Measurements from ENCODE around the gene MARS1.

Gene MARS1

DNA sequence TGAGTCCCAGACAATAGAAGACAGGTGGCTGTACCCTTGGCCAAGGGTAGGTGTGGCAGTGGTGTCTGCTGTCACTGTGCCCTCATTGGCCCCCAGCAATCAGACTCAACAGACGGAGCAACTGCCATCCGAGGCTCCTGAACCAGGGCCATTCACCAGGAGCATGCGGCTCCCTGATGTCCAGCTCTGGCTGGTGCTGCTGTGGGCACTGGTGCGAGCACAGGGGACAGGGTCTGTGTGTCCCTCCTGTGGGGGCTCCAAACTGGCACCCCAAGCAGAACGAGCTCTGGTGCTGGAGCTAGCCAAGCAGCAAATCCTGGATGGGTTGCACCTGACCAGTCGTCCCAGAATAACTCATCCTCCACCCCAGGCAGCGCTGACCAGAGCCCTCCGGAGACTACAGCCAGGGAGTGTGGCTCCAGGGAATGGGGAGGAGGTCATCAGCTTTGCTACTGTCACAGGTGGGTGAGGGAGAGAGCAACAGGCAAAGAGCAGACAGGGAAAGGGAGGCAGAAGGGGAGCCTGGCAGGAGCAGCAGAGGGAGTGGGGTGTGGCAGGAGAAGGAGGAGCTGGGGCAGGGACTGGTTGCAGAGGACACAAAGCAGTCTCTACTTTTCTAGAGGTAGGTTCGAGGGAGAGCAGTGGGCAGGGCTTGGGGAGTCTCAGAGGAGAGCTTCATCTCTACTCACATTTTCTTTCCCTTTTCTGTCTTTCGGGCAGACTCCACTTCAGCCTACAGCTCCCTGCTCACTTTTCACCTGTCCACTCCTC, 32.3 kb upstream of the MARS1 start:
- Histone ChIP-seq H3K9ac (ENCODE audit: insufficient read length) (peak overlapping the region; percentile 51), H3K27ac (no peak overlapping the region), H3K9me3 (ENCODE audit: low read depth, low read length) (no peaks in the 10 kb centered on the region), H3K36me3 (ENCODE audit: insufficient read depth, low read length) (no peaks in the 10 kb centered on the region), H3K4me3 (no peak overlapping the region)
- no peak for TF ChIP-seq EZH2 (IDR thresholded peaks at IDR 0.05)
- TF ChIP-seq POLR2AphosphoS5 (IDR thresholded peaks at IDR 0.05; ENCODE audit: borderline replicate concordance, low read depth, low read length): no peak
- no peak for TF ChIP-seq FOXP2 (optimal IDR thresholded peaks at IDR 0.05; ENCODE audit: control extremely low read depth, extremely low read length, insufficient read depth)
- DNase-seq (ENCODE audit: low read depth, low spot score): no peak

DNA sequence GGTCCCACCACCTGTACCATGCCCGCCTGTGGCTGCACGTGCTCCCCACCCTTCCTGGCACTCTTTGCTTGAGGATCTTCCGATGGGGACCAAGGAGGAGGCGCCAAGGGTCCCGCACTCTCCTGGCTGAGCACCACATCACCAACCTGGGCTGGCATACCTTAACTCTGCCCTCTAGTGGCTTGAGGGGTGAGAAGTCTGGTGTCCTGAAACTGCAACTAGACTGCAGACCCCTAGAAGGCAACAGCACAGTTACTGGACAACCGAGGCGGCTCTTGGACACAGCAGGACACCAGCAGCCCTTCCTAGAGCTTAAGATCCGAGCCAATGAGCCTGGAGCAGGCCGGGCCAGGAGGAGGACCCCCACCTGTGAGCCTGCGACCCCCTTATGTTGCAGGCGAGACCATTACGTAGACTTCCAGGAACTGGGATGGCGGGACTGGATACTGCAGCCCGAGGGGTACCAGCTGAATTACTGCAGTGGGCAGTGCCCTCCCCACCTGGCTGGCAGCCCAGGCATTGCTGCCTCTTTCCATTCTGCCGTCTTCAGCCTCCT, 31.6 kb upstream of the MARS1 start:
- no peaks in the 10 kb centered on the region for H3K36me3 ChIP-seq (ENCODE audit: insufficient read depth, low read length)
- no peak overlapping the region for H3K4me3 ChIP-seq
- no peak overlapping the region for H3K9ac ChIP-seq (ENCODE audit: insufficient read length)
- no peak for TF ChIP-seq EZH2 (IDR thresholded peaks at IDR 0.05)
- TF ChIP-seq POLR2AphosphoS5 (IDR thresholded peaks at IDR 0.05; ENCODE audit: borderline replicate concordance, low read depth, low read length): no peak
- TF ChIP-seq FOXP2 (optimal IDR thresholded peaks at IDR 0.05; ENCODE audit: control extremely low read depth, extremely low read length, insufficient read depth): no peak
- DNase-seq (ENCODE audit: low read depth, low spot score): no peak
- H3K27ac ChIP-seq: no peak overlapping the region
- H3K9me3 ChIP-seq (ENCODE audit: low read depth, low read length): no peaks in the 10 kb centered on the region

DNA sequence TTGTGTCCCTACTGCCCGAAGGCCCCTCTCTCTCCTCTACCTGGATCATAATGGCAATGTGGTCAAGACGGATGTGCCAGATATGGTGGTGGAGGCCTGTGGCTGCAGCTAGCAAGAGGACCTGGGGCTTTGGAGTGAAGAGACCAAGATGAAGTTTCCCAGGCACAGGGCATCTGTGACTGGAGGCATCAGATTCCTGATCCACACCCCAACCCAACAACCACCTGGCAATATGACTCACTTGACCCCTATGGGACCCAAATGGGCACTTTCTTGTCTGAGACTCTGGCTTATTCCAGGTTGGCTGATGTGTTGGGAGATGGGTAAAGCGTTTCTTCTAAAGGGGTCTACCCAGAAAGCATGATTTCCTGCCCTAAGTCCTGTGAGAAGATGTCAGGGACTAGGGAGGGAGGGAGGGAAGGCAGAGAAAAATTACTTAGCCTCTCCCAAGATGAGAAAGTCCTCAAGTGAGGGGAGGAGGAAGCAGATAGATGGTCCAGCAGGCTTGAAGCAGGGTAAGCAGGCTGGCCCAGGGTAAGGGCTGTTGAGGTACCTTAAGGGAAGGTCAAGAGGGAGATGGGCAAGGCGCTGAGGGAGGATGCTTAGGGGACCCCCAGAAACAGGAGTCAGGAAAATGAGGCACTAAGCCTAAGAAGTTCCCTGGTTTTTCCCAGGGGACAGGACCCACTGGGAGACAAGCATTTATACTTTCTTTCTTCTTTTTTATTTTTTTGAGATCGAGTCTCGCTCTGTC, 31.0 kb upstream of the MARS1 start:
- Histone ChIP-seq H3K36me3 (ENCODE audit: insufficient read depth, low read length) (no peaks in the 10 kb centered on the region), H3K4me3 (no peak overlapping the region), H3K9me3 (ENCODE audit: low read depth, low read length) (no peaks in the 10 kb centered on the region), H3K9ac (ENCODE audit: insufficient read length) (no peak overlapping the region), H3K27ac (peak overlapping the region; percentile 16; the same call in 1 of the 2 replicates)
- TF ChIP-seq EZH2 (IDR thresholded peaks at IDR 0.05): no peak
- no peak for TF ChIP-seq POLR2AphosphoS5 (IDR thresholded peaks at IDR 0.05; ENCODE audit: borderline replicate concordance, low read depth, low read length)
- no peak for TF ChIP-seq FOXP2 (optimal IDR thresholded peaks at IDR 0.05; ENCODE audit: control extremely low read depth, extremely low read length, insufficient read depth)
- DNase-seq (ENCODE audit: low read depth, low spot score): no peak

DNA sequence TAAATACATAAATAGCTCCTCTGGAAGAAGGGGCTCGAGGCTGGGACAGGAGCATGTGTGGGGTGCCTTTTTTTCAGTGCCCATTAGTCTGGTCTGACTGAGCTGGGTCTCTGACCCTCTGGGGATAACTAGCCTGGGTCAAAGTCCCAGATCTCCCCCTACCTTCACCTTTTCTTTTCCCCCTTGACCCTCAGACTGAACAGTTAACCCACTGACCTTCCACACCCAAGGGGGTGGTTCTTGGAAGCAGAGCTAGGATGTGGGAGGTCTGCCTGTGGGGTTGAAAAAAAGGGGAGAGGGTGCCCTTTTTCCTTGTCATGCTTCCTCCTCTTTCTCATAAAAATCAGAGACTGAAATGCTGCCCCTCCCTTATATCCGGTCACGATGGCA, 29.2 kb upstream of the MARS1 start:
- peak overlapping the region; percentile 16; the same call in 1 of the 2 replicates for H3K27ac ChIP-seq
- DNase-seq (ENCODE audit: low read depth, low spot score): no peak
- TF ChIP-seq EZH2 (IDR thresholded peaks at IDR 0.05): no peak
- no peak for TF ChIP-seq FOXP2 (optimal IDR thresholded peaks at IDR 0.05; ENCODE audit: control extremely low read depth, extremely low read length, insufficient read depth)
- no peak for TF ChIP-seq POLR2AphosphoS5 (IDR thresholded peaks at IDR 0.05; ENCODE audit: borderline replicate concordance, low read depth, low read length)
- H3K36me3 ChIP-seq (ENCODE audit: insufficient read depth, low read length): no peaks in the 10 kb centered on the region
- H3K9me3 ChIP-seq (ENCODE audit: low read depth, low read length): no peaks in the 10 kb centered on the region
- H3K4me3 ChIP-seq: peak overlapping the region; percentile 88
- peak overlapping the region; percentile 58 for H3K9ac ChIP-seq (ENCODE audit: insufficient read length)

DNA sequence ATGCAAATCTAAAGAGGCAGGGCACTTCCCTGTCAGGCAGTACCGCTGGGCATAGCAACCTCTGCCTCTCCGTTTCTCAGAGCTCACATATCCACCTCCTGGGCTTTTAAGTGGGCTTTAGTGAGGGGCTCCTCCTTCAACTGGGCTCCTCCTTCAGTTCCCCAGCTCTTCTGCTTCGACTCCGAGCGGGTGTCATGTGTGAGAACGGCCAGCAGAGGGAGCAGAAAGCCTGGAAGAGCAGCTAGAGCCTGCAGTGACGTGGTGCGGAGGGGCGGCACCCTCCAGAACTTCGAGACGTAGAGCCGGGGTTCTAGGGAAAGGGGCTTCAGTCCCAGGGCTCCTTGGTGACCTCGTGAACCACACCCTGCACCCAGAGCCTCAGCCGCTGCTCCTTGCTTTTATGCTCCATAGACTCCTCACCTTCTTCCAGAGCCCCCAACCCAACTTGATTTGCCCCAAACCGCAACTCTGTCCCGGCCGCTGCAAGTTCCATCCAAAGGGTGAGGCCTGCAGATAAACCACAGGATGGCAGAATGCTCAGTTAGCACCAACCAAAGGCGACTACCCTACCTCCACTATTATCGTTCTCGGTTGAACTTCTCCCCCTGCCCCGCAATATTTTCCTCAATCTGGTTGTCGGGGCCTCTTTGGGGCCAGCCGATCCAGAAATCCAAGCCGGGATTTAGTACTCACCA, 28.7 kb upstream of the MARS1 start:
- H3K36me3 ChIP-seq (ENCODE audit: insufficient read depth, low read length): no peaks in the 10 kb centered on the region
- TF ChIP-seq POLR2AphosphoS5 (IDR thresholded peaks at IDR 0.05; ENCODE audit: borderline replicate concordance, low read depth, low read length): peak; percentile 56
- no peak for TF ChIP-seq FOXP2 (optimal IDR thresholded peaks at IDR 0.05; ENCODE audit: control extremely low read depth, extremely low read length, insufficient read depth)
- H3K9me3 ChIP-seq (ENCODE audit: low read depth, low read length): no peaks in the 10 kb centered on the region
- peak overlapping the region; percentile 58 for H3K9ac ChIP-seq (ENCODE audit: insufficient read length)
- H3K27ac ChIP-seq: peak overlapping the region; percentile 61
- DNase-seq (ENCODE audit: low read depth, low spot score): peak; percentile 91
- peak overlapping the region; percentile 88 for H3K4me3 ChIP-seq

DNA sequence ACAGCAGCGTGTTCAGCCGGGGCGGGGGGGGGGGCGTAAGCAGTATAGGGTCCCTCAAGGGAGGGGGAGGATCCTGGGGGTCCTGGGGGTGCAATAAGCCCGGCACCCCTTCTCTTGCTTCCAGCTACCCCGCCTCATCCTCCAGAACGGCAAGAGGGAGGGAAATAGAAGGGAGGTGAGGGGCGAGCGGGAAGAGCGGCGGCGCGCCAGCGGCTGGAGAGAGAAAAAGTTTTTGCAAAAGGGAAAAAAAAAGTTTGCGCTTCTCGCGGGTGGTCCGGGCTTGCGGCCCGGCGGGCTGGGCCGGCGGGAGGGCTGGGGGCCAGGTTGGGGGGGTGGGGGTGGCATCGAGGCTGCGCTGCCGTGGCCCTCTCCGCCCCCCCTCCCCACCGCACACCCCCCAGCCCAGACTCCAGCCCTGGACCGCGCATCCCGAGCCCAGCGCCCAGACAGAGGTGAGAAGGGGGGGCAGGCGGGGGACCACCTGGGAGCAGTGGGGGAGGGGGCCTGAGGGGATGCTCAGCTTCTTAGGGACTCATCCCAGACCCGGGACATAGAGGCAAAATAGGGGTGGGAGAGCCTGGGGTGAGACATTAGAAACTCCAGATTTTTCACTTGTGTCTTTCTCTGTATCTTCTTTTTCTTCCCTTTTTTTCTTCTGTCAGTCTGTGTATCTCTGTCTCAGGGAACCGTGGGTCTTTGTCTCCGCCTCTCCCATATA, 28.0 kb upstream of the MARS1 start, which contains the start of gene GLI1:
TSS of gene GLI1 (plus strand) at position 36 of the 718 bp plus-strand sequence. CDS start 3,907 bp downstream, outside the sequence.
- Histone ChIP-seq H3K27ac (peak within 1 kb of the TSS; percentile 61), H3K4me3 (peak within 1 kb of the TSS; percentile 88), H3K36me3 (ENCODE audit: insufficient read depth, low read length) (no peaks in the 10 kb centered on the region), H3K9me3 (ENCODE audit: low read depth, low read length) (no peaks in the 10 kb centered on the region), H3K9ac (ENCODE audit: insufficient read length) (peak within 1 kb of the TSS; percentile 58)
- TF ChIP-seq POLR2AphosphoS5 (IDR thresholded peaks at IDR 0.05; ENCODE audit: borderline replicate concordance, low read depth, low read length) (no peak), EZH2 (IDR thresholded peaks at IDR 0.05) (no peak), FOXP2 (optimal IDR thresholded peaks at IDR 0.05; ENCODE audit: control extremely low read depth, extremely low read length, insufficient read depth) (no peak)
- DNase-seq (ENCODE audit: low read depth, low spot score): no peak

DNA sequence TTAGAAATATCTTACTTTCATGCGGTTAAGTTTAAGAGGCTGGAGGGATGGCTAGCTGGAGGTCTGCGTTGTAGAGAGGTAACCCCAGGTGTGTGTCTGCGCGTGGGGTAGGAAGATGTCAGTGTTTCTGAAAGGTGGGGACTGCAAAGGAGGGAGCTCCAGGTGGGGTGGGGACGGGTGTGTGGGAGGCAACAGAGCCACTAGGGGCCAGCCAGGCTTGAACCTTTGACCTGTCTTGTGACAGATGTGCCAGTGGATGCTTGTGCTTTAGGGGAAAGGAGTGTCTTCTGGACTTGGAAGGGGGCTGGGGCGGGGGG, 27.4 kb upstream of the MARS1 start:
- Histone ChIP-seq H3K36me3 (ENCODE audit: insufficient read depth, low read length) (no peaks in the 10 kb centered on the region), H3K27ac (no peak overlapping the region), H3K4me3 (peak overlapping the region; percentile 88), H3K9me3 (ENCODE audit: low read depth, low read length) (no peaks in the 10 kb centered on the region), H3K9ac (ENCODE audit: insufficient read length) (no peak overlapping the region)
- TF ChIP-seq FOXP2 (optimal IDR thresholded peaks at IDR 0.05; ENCODE audit: control extremely low read depth, extremely low read length, insufficient read depth): no peak
- no peak for TF ChIP-seq POLR2AphosphoS5 (IDR thresholded peaks at IDR 0.05; ENCODE audit: borderline replicate concordance, low read depth, low read length)
- no peak for TF ChIP-seq EZH2 (IDR thresholded peaks at IDR 0.05)
- no peak for DNase-seq (ENCODE audit: low read depth, low spot score)

Measured in SK-N-MC (cell line).